CD4-positive, alpha-beta T cell treated with Interleukin-15 for 4 hours (primary cell): ENCODE results near the gene MYRF.

Experiments used
- DNase-seq: peaks from one replicate; pipeline ENCODE4 v3.0.0-alpha.2; 2020; ENCODE audit warnings: low spot score

MYRF gene

GRCh38 chr11:61820174-61820573 lies 67.7 kb downstream of the MYRF start:
- DNase-seq: no peak

- no peak for DNase-seq
Measured at GRCh38 chr11:61826930-61827570, 74.6 kb downstream of the MYRF start.

GRCh38 chr11:61827571-61828378 lies 75.3 kb downstream of the MYRF start, which contains the start of gene FADS2:
TSS of gene FADS2 (plus strand) at chr11:61828300. CDS start at chr11:61828391, 91 bp downstream.
- peak; percentile 31 for DNase-seq

- DNase-seq: no peak
Measured at GRCh38 chr11:61828379-61828628, 75.9 kb downstream of the MYRF start.

- DNase-seq: peak; percentile 2
Measured at GRCh38 chr11:61828629-61829407, 76.4 kb downstream of the MYRF start.

GRCh38 chr11:61829806-61830205 lies 77.4 kb downstream of the MYRF start:
- no peak for DNase-seq

GRCh38 chr11:61830237-61831105 lies 78.0 kb downstream of the MYRF start:
- no peak for DNase-seq

- DNase-seq: no peak
Measured at GRCh38 chr11:61832207-61832606, 79.8 kb downstream of the MYRF start.

GRCh38 chr11:61832754-61833153 lies 80.3 kb downstream of the MYRF start:
- no peak for DNase-seq

GRCh38 chr11:61833471-61833870 lies 81.0 kb downstream of the MYRF start:
- no peak for DNase-seq

GRCh38 chr11:61833926-61834277 lies 81.5 kb downstream of the MYRF start:
- DNase-seq: no peak

GRCh38 chr11:61834278-61835048 lies 82.0 kb downstream of the MYRF start:
- DNase-seq: peak; percentile 40

GRCh38 chr11:61836193-61836592 lies 83.8 kb downstream of the MYRF start:
- DNase-seq: no peak

- DNase-seq: no peak
Measured at GRCh38 chr11:61837411-61838005, 85.1 kb downstream of the MYRF start.
